Right kidney (tissue), 1 donor: ENCODE results near the gene ACAA1.

Source experiments
- DNase-seq: peaks from one replicate; pipeline ENCODE4 v3.0.0-alpha.2; 2016

The ACAA1 gene

GRCh38 chr3:38154625-38155255 lies 17.8 kb upstream of the ACAA1 start:
- no peak for DNase-seq

DNA sequence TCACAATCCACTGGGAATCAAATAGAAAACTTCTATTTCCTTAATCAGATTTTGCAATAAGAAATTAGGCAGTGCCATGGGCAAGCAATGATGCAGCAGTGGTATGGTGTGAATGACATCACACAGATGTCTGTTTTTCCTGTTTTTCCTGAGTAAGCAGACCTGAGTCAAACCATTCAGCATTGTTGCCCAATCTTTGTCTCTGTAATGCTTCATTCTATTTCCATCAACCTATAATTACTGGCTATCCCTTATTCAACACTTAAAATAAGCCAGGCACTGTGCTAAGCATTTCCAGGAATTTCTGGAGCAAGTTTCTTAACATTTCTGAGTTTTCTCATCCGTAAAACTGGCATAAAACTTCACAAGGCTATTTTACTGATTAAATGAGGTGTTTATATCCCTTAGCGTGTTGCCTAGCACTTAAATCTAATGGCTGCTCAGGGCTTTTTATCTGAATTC lies 17.1 kb upstream of the ACAA1 start:
- DNase-seq, result no peak

- DNase-seq, result no peak
These were observed 16.3 kb upstream of the ACAA1 start for GRCh38 chr3:38153221-38153620.

GRCh38 chr3:38152609-38153008 lies 15.7 kb upstream of the ACAA1 start:
- no peak for DNase-seq

DNA sequence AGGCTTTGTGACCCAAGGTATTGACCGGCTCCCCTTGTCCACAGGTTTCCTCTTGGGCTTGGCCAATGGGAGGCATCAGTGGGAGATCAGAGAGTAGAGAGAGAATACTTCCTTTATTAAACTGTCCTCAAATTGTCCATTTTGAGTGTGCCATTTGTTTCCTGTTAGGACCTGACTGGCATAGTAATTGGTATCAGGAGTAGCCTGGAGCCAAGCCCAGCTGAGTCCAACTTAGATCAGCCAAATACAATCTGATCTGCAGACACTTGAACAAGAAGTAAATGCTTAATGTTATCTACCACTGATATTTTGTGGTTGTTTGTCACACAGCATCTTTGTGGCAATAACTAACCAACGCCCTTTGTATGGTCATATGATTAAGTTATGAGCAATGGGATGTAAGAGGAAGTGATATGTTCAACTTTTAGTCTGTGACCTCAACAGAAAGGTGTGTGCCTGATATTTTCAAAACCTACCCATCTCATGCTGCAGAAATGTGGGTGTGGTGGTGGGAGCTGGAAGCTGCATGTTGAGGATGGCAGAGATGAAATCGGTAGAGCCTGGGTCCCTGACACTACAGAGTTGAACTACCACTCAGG lies 14.8 kb upstream of the ACAA1 start:
- DNase-seq, result no peak

- no peak for DNase-seq
These were observed 14.0 kb upstream of the ACAA1 start for GRCh38 chr3:38150780-38151528.

DNA sequence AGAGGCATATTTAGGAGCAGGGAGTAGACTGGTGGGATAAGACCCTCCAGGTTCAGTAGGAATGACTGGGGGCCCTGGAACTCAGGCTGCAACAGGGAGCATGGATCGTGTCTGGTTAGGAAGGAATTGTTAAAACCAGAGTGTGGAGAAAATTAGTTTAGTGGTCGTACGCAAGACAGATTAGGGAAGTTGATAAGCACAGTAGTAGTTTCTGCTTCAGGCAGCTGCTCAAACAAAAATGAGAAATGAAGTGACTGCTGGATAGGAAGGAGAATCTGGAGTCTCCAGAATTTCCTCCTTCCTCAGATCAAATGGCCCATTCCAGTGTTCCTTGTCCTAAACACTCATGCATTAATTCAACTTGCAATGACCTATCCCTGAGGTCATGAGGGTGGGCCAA lies 12.8 kb upstream of the ACAA1 start:
- no peak for DNase-seq

GRCh38 chr3:38148311-38148882 lies 11.5 kb upstream of the ACAA1 start:
- DNase-seq, result no peak

- no peak for DNase-seq
These were observed 10.5 kb upstream of the ACAA1 start for GRCh38 chr3:38147421-38147820.

DNA sequence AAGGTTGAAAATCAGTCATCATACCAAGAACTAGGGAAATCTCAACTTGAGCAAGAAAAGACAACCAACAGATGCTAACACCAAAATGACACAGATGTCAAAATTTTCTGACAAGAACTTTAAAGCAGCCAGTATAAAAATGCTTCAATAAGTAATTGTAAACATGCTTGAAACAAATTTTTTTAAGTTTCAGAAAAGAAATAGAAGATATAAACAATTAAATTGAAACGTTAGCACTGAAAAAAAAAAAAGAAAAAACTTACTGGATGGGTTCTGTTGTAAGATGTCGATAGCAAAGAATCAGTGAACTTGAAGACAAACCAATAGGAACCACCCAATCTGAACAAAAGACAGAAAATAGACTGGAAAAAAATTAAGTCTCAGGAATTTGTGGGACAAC lies 9.6 kb upstream of the ACAA1 start:
- no peak for DNase-seq

- no peak for DNase-seq
These were observed 6.6 kb upstream of the ACAA1 start for GRCh38 chr3:38143511-38143910.

DNA sequence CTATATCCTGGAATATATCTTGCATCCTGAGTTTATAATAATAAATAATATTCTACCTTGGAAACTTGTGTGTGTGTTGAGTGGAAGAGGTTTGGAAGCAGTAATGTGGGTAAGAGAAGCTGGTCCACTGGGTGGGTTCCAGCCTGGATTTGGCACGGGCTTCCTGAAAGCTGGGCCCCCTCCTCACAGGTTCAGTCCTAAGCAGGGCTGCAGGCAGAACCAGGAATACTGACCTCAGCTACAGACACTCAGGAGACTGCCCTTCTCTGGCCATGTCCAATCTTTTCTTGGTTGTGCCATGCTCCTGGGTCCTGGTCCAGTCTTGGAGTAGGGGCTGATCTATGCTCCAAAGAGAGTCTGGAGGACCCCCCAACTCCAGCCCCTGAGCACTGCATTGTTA lies 6.0 kb upstream of the ACAA1 start:
- DNase-seq, result no peak

DNA sequence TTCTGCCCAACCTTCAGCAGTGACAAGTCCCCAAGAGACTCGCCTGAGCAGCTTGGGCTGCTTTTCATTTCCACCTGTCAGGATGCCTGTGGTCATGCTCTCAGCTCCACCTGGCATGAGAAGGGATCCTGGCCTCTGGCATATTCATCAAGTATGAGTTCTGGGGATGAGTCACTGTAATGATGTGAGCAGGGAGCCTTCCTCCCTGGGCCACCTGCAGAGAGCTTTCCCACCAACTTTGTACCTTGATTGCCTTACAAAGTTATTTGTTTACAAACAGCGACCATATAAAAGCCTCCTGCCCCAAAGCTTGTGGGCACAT lies 5.0 kb upstream of the ACAA1 start:
- no peak for DNase-seq

GRCh38 chr3:38141173-38141951 lies 4.4 kb upstream of the ACAA1 start:
- DNase-seq, result no peak

- no peak for DNase-seq
These were observed 3.6 kb upstream of the ACAA1 start for GRCh38 chr3:38140326-38141172.

- no peak for DNase-seq
These were observed 2.7 kb upstream of the ACAA1 start for GRCh38 chr3:38139652-38140051.

GRCh38 chr3:38139191-38139590 lies 2.3 kb upstream of the ACAA1 start:
- DNase-seq, result no peak

GRCh38 chr3:38138349-38139190 lies 1.6 kb upstream of the ACAA1 start, which contains the start of gene MYD88:
Gene MYD88, plus strand, starts transcription at chr3:38138661. Its CDS starts 40 bp downstream, at chr3:38138701.
- DNase-seq, result peak; percentile 91

- no peak for DNase-seq
These were observed 855 bp upstream of the ACAA1 start for GRCh38 chr3:38137615-38138348.

DNA sequence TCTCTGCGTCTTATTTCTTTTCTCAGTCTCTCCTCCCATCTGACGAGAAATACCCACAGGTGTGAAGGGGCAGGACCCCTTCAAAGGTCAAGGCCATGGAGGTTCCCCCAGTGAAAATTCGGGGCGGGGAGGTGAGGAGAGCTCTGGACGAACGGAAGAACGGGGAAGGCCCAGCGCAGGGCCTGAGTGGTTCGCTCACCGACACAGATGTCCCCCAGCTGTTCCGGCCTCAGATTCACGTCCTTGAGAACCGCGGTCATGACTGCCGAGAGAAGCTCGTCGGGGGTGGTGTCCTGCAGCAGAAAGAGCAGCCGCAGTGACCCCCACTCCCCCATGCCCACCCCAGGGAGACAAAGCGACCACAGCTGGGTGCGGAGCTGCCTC lies 542 bp downstream of the ACAA1 start:
- DNase-seq, result no peak
